HFFc6 (cell line): Measurements from ENCODE around the gene SERTM1. TPM values are rescaled to one million over a fixed set of nuclear protein-coding genes. Genes with fewer than 3 reads are reported as not detected.

Experiments used
- DNase-seq: peaks from one replicate; pipeline ENCODE4 v3.0.0-alpha.2; 2018
- H3K27ac Mint-ChIP-seq: 2 replicates; pipeline ENCODE4 v1.8.0; 2020; ENCODE audit warnings: mild to moderate bottlenecking, mixed read lengths
- H3K27me3 Mint-ChIP-seq: 2 replicates; pipeline ENCODE4 v1.8.0; 2021; ENCODE audit warnings: mild to moderate bottlenecking, moderate library complexity, mixed read lengths; ENCODE audit not compliant: insufficient read depth
- H3K36me3 Mint-ChIP-seq: 2 replicates; pipeline ENCODE4 v1.8.0; 2021; ENCODE audit warnings: low read depth, mixed read lengths
- H3K4me1 Mint-ChIP-seq: 2 replicates; pipeline ENCODE4 v1.8.0; 2020; ENCODE audit warnings: low read depth, mixed read lengths
- H3K4me3 Mint-ChIP-seq: 2 replicates; pipeline ENCODE4 v1.8.0; 2020; ENCODE audit warnings: mild to moderate bottlenecking, moderate library complexity, mixed read lengths
- H3K9me3 Mint-ChIP-seq: 2 replicates; pipeline ENCODE4 v1.8.0; 2020; ENCODE audit warnings: mild to moderate bottlenecking, mixed read lengths
- total RNA-seq, 6 experiments: library from RNA; stranded (reverse); fragmentation: NEBNext Ultra II Directional; extraction: Animal tissue kit (Norgen Biotek cat#: 25700); gene quantifications; 2 replicates in 1 of 6; 3 replicates in 5 of 6; pipeline ENCODE4 v1.2.3, GENCODE V29; 2021
- TF ChIP-seq, protein P1 (sequence below): fragments of 200-600 bp; sonication (generic); IDR thresholded peaks from 2 replicates; pipeline ENCODE4 v1.5.0; 2021; ENCODE audit warnings: antibody characterized with exemption, mild to moderate bottlenecking

SERTM1 gene
- total RNA-seq, 6 experiments from 2014 or later: not detected

GRCh38 chr13:36650611-36651010 lies 23.2 kb upstream of the SERTM1 start:
- no peaks in the 10 kb centered on the region; the same call in 1 of the 2 replicates for H3K9me3 Mint-ChIP-seq

GRCh38 chr13:36665630-36666029 lies 8.2 kb upstream of the SERTM1 start:
- Mint-ChIP-seq H3K4me3 (no peak overlapping the region), H3K36me3 (no peaks in the 10 kb centered on the region), H3K4me1 (no peaks in the 10 kb centered on the region), H3K27ac (no peak overlapping the region), H3K9me3 (no peaks in the 10 kb centered on the region; the same call in 1 of the 2 replicates), H3K27me3 (peaks cover 2% of the 10 kb centered on the region; the same call in 1 of the 2 replicates)
- no peak for DNase-seq
- TF ChIP-seq, protein P1, sequence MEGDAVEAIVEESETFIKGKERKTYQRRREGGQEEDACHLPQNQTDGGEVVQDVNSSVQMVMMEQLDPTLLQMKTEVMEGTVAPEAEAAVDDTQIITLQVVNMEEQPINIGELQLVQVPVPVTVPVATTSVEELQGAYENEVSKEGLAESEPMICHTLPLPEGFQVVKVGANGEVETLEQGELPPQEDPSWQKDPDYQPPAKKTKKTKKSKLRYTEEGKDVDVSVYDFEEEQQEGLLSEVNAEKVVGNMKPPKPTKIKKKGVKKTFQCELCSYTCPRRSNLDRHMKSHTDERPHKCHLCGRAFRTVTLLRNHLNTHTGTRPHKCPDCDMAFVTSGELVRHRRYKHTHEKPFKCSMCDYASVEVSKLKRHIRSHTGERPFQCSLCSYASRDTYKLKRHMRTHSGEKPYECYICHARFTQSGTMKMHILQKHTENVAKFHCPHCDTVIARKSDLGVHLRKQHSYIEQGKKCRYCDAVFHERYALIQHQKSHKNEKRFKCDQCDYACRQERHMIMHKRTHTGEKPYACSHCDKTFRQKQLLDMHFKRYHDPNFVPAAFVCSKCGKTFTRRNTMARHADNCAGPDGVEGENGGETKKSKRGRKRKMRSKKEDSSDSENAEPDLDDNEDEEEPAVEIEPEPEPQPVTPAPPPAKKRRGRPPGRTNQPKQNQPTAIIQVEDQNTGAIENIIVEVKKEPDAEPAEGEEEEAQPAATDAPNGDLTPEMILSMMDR: no peak

More at GRCh38 chr13:36650611-36651010, 23.2 kb upstream of the SERTM1 start:
- Mint-ChIP-seq H3K27ac (no peak overlapping the region), H3K4me3 (no peak overlapping the region), H3K36me3 (no peaks in the 10 kb centered on the region), H3K4me1 (no peaks in the 10 kb centered on the region), H3K27me3 (no peaks in the 10 kb centered on the region)
- TF ChIP-seq, protein P1: no peak
- DNase-seq: no peak

GRCh38 chr13:36666477-36667229 lies 7.2 kb upstream of the SERTM1 start:
- no peak for DNase-seq
- Mint-ChIP-seq H3K36me3 (no peaks in the 10 kb centered on the region), H3K4me1 (no peaks in the 10 kb centered on the region), H3K27ac (no peak overlapping the region), H3K27me3 (peaks cover 2% of the 10 kb centered on the region; the same call in 1 of the 2 replicates), H3K4me3 (no peak overlapping the region), H3K9me3 (no peaks in the 10 kb centered on the region; the same call in 1 of the 2 replicates)
- TF ChIP-seq, protein P1: no peak

DNA sequence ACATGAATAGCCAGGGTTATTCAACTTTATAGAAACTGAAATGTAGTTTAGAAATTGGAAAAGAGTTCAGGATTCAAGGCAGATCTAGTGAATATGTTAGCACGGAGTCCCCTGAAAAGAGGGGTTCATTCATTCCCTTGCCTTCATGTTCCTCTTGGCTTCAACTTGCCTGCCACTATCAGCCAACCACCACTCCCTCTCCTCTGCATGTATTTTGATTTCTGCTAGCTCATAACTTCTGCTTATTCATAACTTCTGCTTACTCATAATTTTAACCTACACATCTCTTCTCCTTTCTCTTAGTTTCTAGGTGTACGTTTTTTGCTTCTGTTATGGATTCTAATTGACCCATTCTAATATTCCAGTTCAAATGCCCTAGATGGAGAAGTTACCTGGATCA lies 5.5 kb upstream of the SERTM1 start:
- Mint-ChIP-seq H3K4me3 (no peak overlapping the region), H3K36me3 (no peaks in the 10 kb centered on the region), H3K27ac (no peak overlapping the region), H3K27me3 (peaks cover 5% of the 10 kb centered on the region), H3K4me1 (no peaks in the 10 kb centered on the region), H3K9me3 (peaks cover 1% of the 10 kb centered on the region; the same call in 1 of the 2 replicates)
- DNase-seq: no peak
- TF ChIP-seq, protein P1: no peak

DNA sequence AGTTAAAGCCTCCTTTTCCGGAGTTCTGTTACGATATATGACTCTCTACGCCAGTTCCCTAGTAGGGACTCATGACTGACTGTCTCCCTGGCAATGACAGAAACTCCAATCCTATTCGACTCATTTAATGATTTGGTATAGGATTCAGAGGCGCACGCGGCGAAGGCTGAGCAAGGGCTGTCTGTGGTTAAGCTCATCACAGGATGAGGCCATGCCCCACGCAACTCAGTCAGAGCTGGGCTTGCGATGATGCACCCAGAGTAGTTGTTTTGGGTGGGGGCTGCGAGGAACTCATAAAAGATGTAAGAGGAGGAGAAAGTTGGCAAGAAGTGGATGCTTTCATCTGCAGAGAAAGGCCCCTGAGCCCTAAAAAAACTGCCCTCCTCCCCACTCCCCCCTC lies 468 bp upstream of the SERTM1 start:
- peaks cover 7% of the 10 kb centered on the region for H3K9me3 Mint-ChIP-seq
- H3K4me1 Mint-ChIP-seq: no peaks in the 10 kb centered on the region
- peaks cover 16% of the 10 kb centered on the region for H3K27me3 Mint-ChIP-seq
- DNase-seq: no peak
- TF ChIP-seq, protein P1: no peak
- no peak overlapping the region for H3K27ac Mint-ChIP-seq
- H3K36me3 Mint-ChIP-seq: peaks cover 5% of the 10 kb centered on the region
- no peak overlapping the region for H3K4me3 Mint-ChIP-seq
